HepG2 (cell line): ENCODE data around the gene TBC1D20. TPM values are rescaled to one million over a fixed set of nuclear protein-coding genes. Genes with fewer than 3 reads are reported as not detected.
A peak's percentile ranks its signal among the peaks of the same experiment; 100 is the strongest.

Experiments used
- ATF7-NPFF ChIP-seq: sonication (generic); formaldehyde crosslinking; IDR thresholded peaks from 2 replicates; pipeline ENCODE4 v1.8.1; 2023; ENCODE audit warnings: mild to moderate bottlenecking, low read depth, missing genetic modification reagents, moderate library complexity
- DDIT3 ChIP-seq: sonication (generic); formaldehyde crosslinking; IDR thresholded peaks from 2 replicates; pipeline ENCODE4 v1.4.0; 2020; ENCODE audit warnings: mild to moderate bottlenecking, missing genetic modification reagents
- FOXP4 ChIP-seq: sonication (generic); formaldehyde crosslinking; IDR thresholded peaks from 2 replicates; pipeline ENCODE4 v1.4.0; 2020; ENCODE audit warnings: missing genetic modification reagents
- GABPB1 ChIP-seq: IDR thresholded peaks from 2 replicates; pipeline ENCODE4 v1.6.1; 2016; ENCODE audit warnings: mild to moderate bottlenecking, missing genetic modification reagents, moderate library complexity, missing compliant biosample characterization
- GATA4 ChIP-seq: sonication (generic); IDR thresholded peaks from 2 replicates; pipeline ENCODE4 v1.6.1; 2016; ENCODE audit warnings: antibody characterized with exemption, low read depth, borderline replicate concordance
- GFI1 ChIP-seq: sonication (generic); formaldehyde crosslinking; IDR thresholded peaks from 2 replicates; pipeline ENCODE4 v1.5.0; 2020; ENCODE audit warnings: missing genetic modification reagents, mild to moderate bottlenecking, borderline replicate concordance
- HNF4A ChIP-seq: sonication (generic); formaldehyde crosslinking; IDR thresholded peaks from 2 replicates; pipeline ENCODE4 v1.4.0; 2020; ENCODE audit warnings: missing genetic modification reagents
- MED1 ChIP-seq: sonication (generic); formaldehyde crosslinking; IDR thresholded peaks from 2 replicates; pipeline ENCODE4 v1.4.0; 2020; ENCODE audit warnings: missing genetic modification reagents
- MTF2 ChIP-seq: sonication (generic); formaldehyde crosslinking; IDR thresholded peaks from 2 replicates; pipeline ENCODE4 v1.5.0; 2020; ENCODE audit warnings: missing genetic modification reagents, borderline replicate concordance
- MYNN ChIP-seq: sonication (generic); formaldehyde crosslinking; IDR thresholded peaks from 2 replicates; pipeline ENCODE4 v1.4.0; 2020; ENCODE audit warnings: mild to moderate bottlenecking, low read depth, missing genetic modification reagents
- PREB ChIP-seq: sonication (generic); formaldehyde crosslinking; IDR thresholded peaks from 2 replicates; pipeline ENCODE4 v1.4.0; 2020; ENCODE audit warnings: missing genetic modification reagents
- RAD21 ChIP-seq: fragments of 450-650 bp; formaldehyde crosslinking; IDR thresholded peaks from 2 replicates; pipeline ENCODE4 v1.5.0; 2020; ENCODE audit warnings: mild to moderate bottlenecking
- THYN1 ChIP-seq: sonication (generic); formaldehyde crosslinking; IDR thresholded peaks from 2 replicates; pipeline ENCODE4 v1.8.1; 2023; ENCODE audit warnings: low read depth, mild to moderate bottlenecking, moderate library complexity, missing genetic modification reagents, borderline replicate concordance
- TRIM22 ChIP-seq: fragments of 450-650 bp; IDR thresholded peaks from 2 replicates; pipeline ENCODE4 v1.6.1; 2017
- ZBTB33 ChIP-seq: sonication (generic); formaldehyde crosslinking; IDR thresholded peaks from 2 replicates; pipeline ENCODE4 v1.4.0; 2020; ENCODE audit warnings: missing genetic modification reagents
- ZNF343 ChIP-seq: sonication (generic); formaldehyde crosslinking; IDR thresholded peaks from 2 replicates; pipeline ENCODE4 v1.4.0; 2020; ENCODE audit warnings: mild to moderate bottlenecking, missing genetic modification reagents
- ZNF547 ChIP-seq: sonication (generic); formaldehyde crosslinking; IDR thresholded peaks from 2 replicates; pipeline ENCODE4 v1.5.1; 2020; ENCODE audit warnings: mild to moderate bottlenecking, missing genetic modification reagents
- ZNF556 ChIP-seq: sonication (generic); formaldehyde crosslinking; IDR thresholded peaks from 2 replicates; pipeline ENCODE4 v1.4.0; 2020; ENCODE audit warnings: mild to moderate bottlenecking, missing genetic modification reagents, borderline replicate concordance
- ZNF614 ChIP-seq: IDR thresholded peaks from 2 replicates; pipeline ENCODE4 v1.6.1; 2018; ENCODE audit warnings: missing biosample characterization, missing genetic modification reagents, inconsistent platforms, borderline replicate concordance
- polyA plus RNA-seq, 8 experiments: library from polyadenylated mRNA; depleted of rRNA in 3 of 8; stranded (reverse) in 7 of 8; unstranded in 1 of 8; fragments of >200 nt; fragmentation: Illumina TruSeq in 4 of 8; extraction: Trizol in 4 of 8; gene quantifications; 2 replicates each; pipeline versions ENCODE4 v1.2.1 to v1.2.3, GENCODE V29; 2011 to 2016; ENCODE audit warnings: low read depth in 4 of 8, missing spikeins in 1 of 8, mixed read lengths in 1 of 8; ENCODE audit not compliant: insufficient read depth in 1 of 8
- total RNA-seq, 5 experiments: library from RNA; depleted of rRNA; stranded (reverse); fragments of >200 nt; fragmentation: Illumina TruSeq; extraction: Trizol; gene quantifications; 2 replicates each; pipeline ENCODE4 v1.2.3, GENCODE V29; 2016; ENCODE audit warnings: low read depth in 1 of 5

TBC1D20 gene
- total and polyA plus RNA-seq, 2 of the 13 experiments (the other 11 are each of a cell fraction or from before 2014, with no cell fraction given), result 36.6 to 47.1 TPM

- TF ChIP-seq MYNN (CRISPR knock-in tag) (no peak), ATF7-NPFF (CRISPR knock-in tag) (no peak), HNF4A (CRISPR knock-in tag) (no peak), GABPB1 (peak; percentile 35; the same call in 1 of the 2 replicates), DDIT3 (CRISPR knock-in tag) (no peak), RAD21 (CRISPR knock-in tag) (no peak), MTF2 (no peak), MED1 (CRISPR knock-in tag) (no peak; the same call in 1 of the 2 replicates), ZNF343 (CRISPR knock-in tag) (no peak), ZNF547 (CRISPR knock-in tag) (0 out of 2 replicates have a peak, but pooled peaks have one; percentile 69), PREB (no peak), GATA4 (no peak), TRIM22 (no peak), FOXP4 (CRISPR knock-in tag) (no peak), ZNF614 (CRISPR knock-in tag) (peak; percentile 19; the same call in 1 of the 2 replicates), GFI1 (CRISPR knock-in tag) (no peak), ZBTB33 (CRISPR knock-in tag) (peak; percentile 94), THYN1 (CRISPR knock-in tag) (no peak), ZNF556 (CRISPR knock-in tag) (no peak)
Measured at GRCh38 chr20:434661-435419, 27.5 kb downstream of the TBC1D20 start (continued).
